T-helper 17 cell (primary cell): ENCODE data around the gene ECI1. TPM values are rescaled to one million over a fixed set of nuclear protein-coding genes. Genes with fewer than 3 reads are reported as not detected.

Source experiments
- ATAC-seq: fragments of 150-1000 bp; cut with Tn5 transposase; 2 replicates; pipeline ENCODE4 v1.10.0; 2021; ENCODE audit warnings: mild to moderate bottlenecking, moderate library complexity
- DNase-seq, 3 donors: peaks; one replicate each; pipeline versions ENCODE4 v3.0.0 to v3.0.0-alpha.2; 2020 to 2021
- H3K9me3 ChIP-seq: one replicate; pipeline ENCODE4 v1.7.0; 2013; ENCODE audit warnings: low read length, mild to moderate bottlenecking; ENCODE audit not compliant: control insufficient read depth, poor library complexity, severe bottlenecking
- H3K27ac Mint-ChIP-seq: one replicate; pipeline ENCODE4 v1.8.0; 2022; ENCODE audit warnings: mild to moderate bottlenecking, moderate library complexity, mixed read lengths
- H3K27me3 Mint-ChIP-seq: one replicate; pipeline ENCODE4 v1.8.0; 2022; ENCODE audit warnings: mixed read lengths
- H3K36me3 Mint-ChIP-seq: one replicate; pipeline ENCODE4 v1.8.0; 2022; ENCODE audit warnings: low read depth, mixed read lengths
- H3K4me1 Mint-ChIP-seq: one replicate; pipeline ENCODE4 v1.8.0; 2022; ENCODE audit warnings: mild to moderate bottlenecking, mixed read lengths
- H3K4me3 Mint-ChIP-seq: one replicate; pipeline ENCODE4 v1.8.0; 2022; ENCODE audit warnings: mild to moderate bottlenecking, moderate library complexity, mixed read lengths
- total RNA-seq, 4 donors: library from RNA in 2 of 4; stranded (reverse) in 2 of 4; gene quantifications; one replicate each; pipeline ENCODE4 v1.2.3 and lab custom pipeline; 2022 to 2026

Gene ECI1
- total RNA-seq, 2 donors from 2014 or later: 15.2 TPM

GRCh38 chr16:2238838-2239675 lies 12.3 kb downstream of the ECI1 start:
- no peak overlapping the region for H3K27ac Mint-ChIP-seq
- no peaks in the 10 kb centered on the region for H3K9me3 ChIP-seq
- no peak for ATAC-seq
- no peak for DNase-seq
- H3K4me3 Mint-ChIP-seq: no peak overlapping the region
- no peaks in the 10 kb centered on the region for H3K27me3 Mint-ChIP-seq
- peaks cover 5% of the 10 kb centered on the region for H3K4me1 Mint-ChIP-seq
- H3K36me3 Mint-ChIP-seq: no peaks in the 10 kb centered on the region

DNA sequence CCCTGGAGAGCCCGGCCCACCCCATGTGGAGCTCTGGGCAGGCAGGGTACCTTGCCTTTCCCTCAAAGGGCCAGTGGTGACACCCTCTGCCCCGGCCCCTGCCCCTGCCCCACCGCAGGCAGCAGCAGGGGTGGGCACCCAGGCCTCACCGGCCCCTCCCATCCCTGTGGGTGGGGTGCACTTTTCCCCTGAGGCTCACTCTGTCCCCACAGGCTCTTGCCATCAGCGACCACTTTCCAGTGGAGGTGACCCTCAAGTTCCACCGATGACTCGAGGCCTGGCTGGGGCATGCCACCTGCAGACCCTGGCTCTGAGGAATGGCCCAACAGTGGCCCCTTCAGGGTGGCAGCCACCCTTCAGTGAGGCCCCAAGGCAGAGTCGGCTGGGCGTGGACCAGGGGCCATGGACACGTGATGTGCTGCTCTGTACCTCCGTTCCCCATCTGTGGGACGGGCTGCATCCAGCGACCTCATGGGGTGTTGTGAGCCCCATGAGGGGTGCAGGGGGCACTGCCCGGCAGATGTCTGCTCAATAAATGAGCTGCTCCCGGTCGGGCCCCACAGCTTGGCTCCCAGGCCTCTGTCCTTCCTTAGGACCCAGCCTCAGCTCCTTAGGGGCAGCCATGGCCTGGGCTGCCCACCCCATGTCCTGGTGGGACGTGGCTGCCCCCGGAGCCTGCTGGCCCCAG lies 13.1 kb downstream of the ECI1 start:
- H3K9me3 ChIP-seq: no peaks in the 10 kb centered on the region
- ATAC-seq (no peak), DNase-seq (no peak)
- H3K27ac Mint-ChIP-seq: no peak overlapping the region
- peaks cover 5% of the 10 kb centered on the region for H3K4me1 Mint-ChIP-seq
- H3K4me3 Mint-ChIP-seq: no peak overlapping the region
- peaks cover 2% of the 10 kb centered on the region for H3K36me3 Mint-ChIP-seq
- H3K27me3 Mint-ChIP-seq: no peaks in the 10 kb centered on the region

- Mint-ChIP-seq H3K27ac (no peak overlapping the region), H3K36me3 (peaks cover 2% of the 10 kb centered on the region), H3K27me3 (no peaks in the 10 kb centered on the region), H3K4me1 (peaks cover 5% of the 10 kb centered on the region), H3K4me3 (no peak overlapping the region)
- no peak for ATAC-seq
- H3K9me3 ChIP-seq: no peaks in the 10 kb centered on the region
- DNase-seq: no peak
Observed at GRCh38 chr16:2237493-2238149, 13.8 kb downstream of the ECI1 start.

DNA sequence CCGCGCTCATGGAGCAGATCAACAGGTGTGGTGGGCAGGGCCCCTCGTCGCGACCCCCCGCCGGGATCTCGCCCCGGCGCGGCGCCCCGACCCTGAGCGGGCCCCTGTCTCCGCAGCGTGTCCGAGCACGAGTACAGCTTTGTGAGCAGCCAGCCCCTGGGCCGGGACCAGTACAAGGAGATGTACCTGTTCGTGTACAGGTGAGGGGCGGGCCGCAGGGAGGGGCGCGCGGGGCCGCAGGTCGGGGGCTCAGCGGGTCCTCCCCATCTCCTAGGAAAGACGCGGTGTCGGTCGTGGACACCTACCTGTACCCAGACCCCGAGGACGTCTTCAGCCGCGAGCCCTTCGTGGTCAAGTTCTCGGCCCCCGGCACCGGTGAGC lies 14.3 kb downstream of the ECI1 start:
- Mint-ChIP-seq H3K27ac (no peak overlapping the region), H3K4me1 (peaks cover 3% of the 10 kb centered on the region), H3K4me3 (no peak overlapping the region), H3K36me3 (peaks cover 2% of the 10 kb centered on the region), H3K27me3 (no peaks in the 10 kb centered on the region)
- no peak for ATAC-seq
- no peaks in the 10 kb centered on the region for H3K9me3 ChIP-seq
- DNase-seq: no peak

DNA sequence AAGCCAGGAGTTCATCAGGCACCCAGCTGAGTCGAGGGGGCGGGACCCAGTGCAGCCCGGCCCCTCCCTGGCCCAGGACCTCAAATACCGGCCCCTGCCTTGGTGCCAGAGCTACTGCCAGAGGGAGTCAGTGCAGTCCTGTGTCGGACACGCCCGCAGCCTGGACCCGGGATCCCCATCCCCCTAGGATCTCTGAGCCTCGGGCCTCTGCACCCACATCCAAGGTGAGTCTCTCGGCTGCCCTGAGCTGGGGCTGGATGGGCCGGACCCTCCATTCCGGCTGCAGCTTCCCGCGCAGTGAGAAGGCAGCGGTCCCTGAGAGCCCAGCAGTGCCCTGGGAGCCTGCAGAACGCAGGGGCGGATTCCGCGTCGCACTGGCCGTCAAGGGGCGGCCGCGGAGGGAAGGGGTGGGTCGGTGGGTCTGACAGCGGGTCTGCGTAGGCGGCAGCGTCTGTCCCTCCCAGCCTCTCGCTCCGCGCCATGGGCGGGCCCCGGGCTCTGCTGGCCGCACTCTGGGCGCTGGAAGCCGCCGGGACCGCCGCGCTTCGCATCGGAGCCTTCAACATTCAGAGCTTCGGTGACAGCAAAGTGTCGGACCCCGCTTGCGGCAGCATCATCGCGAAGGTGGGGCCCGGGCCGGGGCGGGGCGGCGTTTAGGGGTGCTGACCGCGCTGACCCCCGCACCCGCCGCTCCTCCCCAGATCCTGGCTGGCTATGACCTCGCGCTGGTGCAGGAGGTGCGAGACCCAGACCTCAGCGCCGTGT lies 14.9 kb downstream of the ECI1 start, which contains the start of gene DNASE1L2:
DNASE1L2 (plus strand) TSS at position 108 of the 765 bp plus-strand sequence; CDS start at position 481, 373 bp downstream.
- no peaks in the 10 kb centered on the region for H3K9me3 ChIP-seq
- H3K27ac Mint-ChIP-seq: no peak within 1 kb of the TSS
- ATAC-seq (peak; percentile 31), DNase-seq (no peak)
- H3K4me3 Mint-ChIP-seq: no peak within 1 kb of the TSS
- H3K4me1 Mint-ChIP-seq: peaks cover 3% of the 10 kb centered on the region
- no peaks in the 10 kb centered on the region for H3K27me3 Mint-ChIP-seq
- H3K36me3 Mint-ChIP-seq: peaks cover 2% of the 10 kb centered on the region

GRCh38 chr16:2235695-2236336 lies 15.6 kb downstream of the ECI1 start:
- H3K36me3 Mint-ChIP-seq: peaks cover 2% of the 10 kb centered on the region
- no peak overlapping the region for H3K27ac Mint-ChIP-seq
- ATAC-seq (peak; percentile 18), DNase-seq (no peak)
- H3K27me3 Mint-ChIP-seq: no peaks in the 10 kb centered on the region
- H3K4me3 Mint-ChIP-seq: no peak overlapping the region
- H3K9me3 ChIP-seq: no peaks in the 10 kb centered on the region
- H3K4me1 Mint-ChIP-seq: peaks cover 3% of the 10 kb centered on the region

DNA sequence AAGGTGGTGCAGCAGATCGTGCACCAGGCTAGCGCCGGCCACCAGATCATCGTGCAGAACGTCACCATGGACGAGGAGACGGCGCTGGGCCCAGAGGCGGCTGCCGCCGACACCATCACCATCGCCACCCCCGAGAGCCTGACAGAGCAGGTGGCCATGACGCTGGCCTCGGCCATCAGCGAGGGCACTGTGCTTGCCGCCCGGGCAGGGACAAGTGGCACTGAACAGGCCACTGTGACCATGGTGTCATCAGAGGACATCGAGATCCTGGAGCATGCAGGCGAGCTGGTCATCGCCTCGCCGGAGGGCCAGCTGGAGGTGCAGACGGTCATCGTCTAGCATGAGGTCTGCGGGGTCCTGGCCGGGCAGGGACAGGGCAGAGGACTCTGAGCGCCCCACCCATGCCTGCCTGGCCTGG lies 16.1 kb downstream of the ECI1 start:
- DNase-seq (no peak), ATAC-seq (no peak)
- H3K4me1 Mint-ChIP-seq: peaks cover 3% of the 10 kb centered on the region
- H3K27me3 Mint-ChIP-seq: no peaks in the 10 kb centered on the region
- H3K9me3 ChIP-seq: no peaks in the 10 kb centered on the region
- no peak overlapping the region for H3K4me3 Mint-ChIP-seq
- H3K36me3 Mint-ChIP-seq: peaks cover 2% of the 10 kb centered on the region
- no peak overlapping the region for H3K27ac Mint-ChIP-seq

- no peak overlapping the region for H3K4me3 Mint-ChIP-seq
- peaks cover 4% of the 10 kb centered on the region for H3K36me3 Mint-ChIP-seq
- H3K27me3 Mint-ChIP-seq: no peaks in the 10 kb centered on the region
- DNase-seq (no peak), ATAC-seq (no peak)
- no peaks in the 10 kb centered on the region for H3K9me3 ChIP-seq
- H3K4me1 Mint-ChIP-seq: peaks cover 3% of the 10 kb centered on the region
- no peak overlapping the region for H3K27ac Mint-ChIP-seq
Observed at GRCh38 chr16:2234813-2235170, 16.6 kb downstream of the ECI1 start.

- Mint-ChIP-seq H3K4me1 (peaks cover 3% of the 10 kb centered on the region), H3K27me3 (no peaks in the 10 kb centered on the region)
- DNase-seq: no peak
Observed at GRCh38 chr16:2233872-2234812, 17.2 kb downstream of the ECI1 start.

GRCh38 chr16:2233046-2233775 lies 18.2 kb downstream of the ECI1 start:
- H3K9me3 ChIP-seq: no peaks in the 10 kb centered on the region
- Mint-ChIP-seq H3K4me1 (peaks cover 3% of the 10 kb centered on the region), H3K27me3 (no peaks in the 10 kb centered on the region), H3K36me3 (peaks cover 4% of the 10 kb centered on the region), H3K27ac (no peak overlapping the region), H3K4me3 (no peak overlapping the region)
- DNase-seq (no peak), ATAC-seq (no peak)

More at GRCh38 chr16:2233872-2234812, 17.2 kb downstream of the ECI1 start:
- H3K4me3 Mint-ChIP-seq: no peak overlapping the region
- no peak overlapping the region for H3K27ac Mint-ChIP-seq
- H3K36me3 Mint-ChIP-seq: peaks cover 4% of the 10 kb centered on the region
- H3K9me3 ChIP-seq: no peaks in the 10 kb centered on the region
- ATAC-seq: no peak
